Measurements from ENCODE around the gene SLC39A8. TPM values are rescaled to one million over a fixed set of nuclear protein-coding genes. Genes with fewer than 3 reads are reported as not detected.

The SLC39A8 gene
- polyA plus RNA-seq, 1 donor from 2014 or later: 0.53 TPM

DNA sequence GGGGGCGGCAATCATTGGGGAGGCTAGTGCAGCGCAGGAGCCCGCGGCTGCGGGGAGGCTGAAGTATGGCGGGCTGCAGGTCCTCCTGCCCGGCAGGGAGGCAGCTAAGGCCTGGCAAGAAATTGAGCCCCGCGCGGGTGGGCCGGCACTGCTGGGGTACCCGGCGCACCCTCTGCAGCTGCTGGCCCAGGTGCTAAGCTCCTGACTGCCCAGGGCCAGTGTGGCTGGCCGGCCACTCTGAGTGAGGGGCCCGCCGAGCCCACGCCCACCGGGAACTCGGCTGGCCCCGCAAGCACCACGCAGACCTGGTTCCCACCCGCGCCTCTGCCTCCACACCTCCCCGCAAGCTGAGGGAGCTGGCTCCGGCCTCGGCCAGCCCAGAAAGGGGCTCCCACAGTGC, 94.9 kb downstream of the SLC39A8 start:
- no peak for TF ChIP-seq TAF1 (IDR thresholded peaks at IDR 0.05; ENCODE audit: low read depth)
- TF ChIP-seq, protein P1, sequence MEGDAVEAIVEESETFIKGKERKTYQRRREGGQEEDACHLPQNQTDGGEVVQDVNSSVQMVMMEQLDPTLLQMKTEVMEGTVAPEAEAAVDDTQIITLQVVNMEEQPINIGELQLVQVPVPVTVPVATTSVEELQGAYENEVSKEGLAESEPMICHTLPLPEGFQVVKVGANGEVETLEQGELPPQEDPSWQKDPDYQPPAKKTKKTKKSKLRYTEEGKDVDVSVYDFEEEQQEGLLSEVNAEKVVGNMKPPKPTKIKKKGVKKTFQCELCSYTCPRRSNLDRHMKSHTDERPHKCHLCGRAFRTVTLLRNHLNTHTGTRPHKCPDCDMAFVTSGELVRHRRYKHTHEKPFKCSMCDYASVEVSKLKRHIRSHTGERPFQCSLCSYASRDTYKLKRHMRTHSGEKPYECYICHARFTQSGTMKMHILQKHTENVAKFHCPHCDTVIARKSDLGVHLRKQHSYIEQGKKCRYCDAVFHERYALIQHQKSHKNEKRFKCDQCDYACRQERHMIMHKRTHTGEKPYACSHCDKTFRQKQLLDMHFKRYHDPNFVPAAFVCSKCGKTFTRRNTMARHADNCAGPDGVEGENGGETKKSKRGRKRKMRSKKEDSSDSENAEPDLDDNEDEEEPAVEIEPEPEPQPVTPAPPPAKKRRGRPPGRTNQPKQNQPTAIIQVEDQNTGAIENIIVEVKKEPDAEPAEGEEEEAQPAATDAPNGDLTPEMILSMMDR (IDR thresholded peaks at IDR 0.05; ENCODE audit: poor library complexity, severe bottlenecking): no peak
- no peak for TF ChIP-seq POLR2AphosphoS5 (IDR thresholded peaks at IDR 0.05)
- TF ChIP-seq EZH2 (IDR thresholded peaks at IDR 0.05; ENCODE audit: borderline replicate concordance, insufficient read depth, low read length, poor library complexity, severe bottlenecking): no peak
- TF ChIP-seq MXI1 (conservative IDR thresholded peaks at IDR 0.05; ENCODE audit: poor library complexity, severe bottlenecking): no peak
- no peak for TF ChIP-seq EP300 (conservative IDR thresholded peaks at IDR 0.05; ENCODE audit: poor library complexity, severe bottlenecking)
- H3K27me3 ChIP-seq (ENCODE audit: insufficient read depth, low read depth, low read length): no peaks in the 10 kb centered on the region
- H3F3A ChIP-seq (ENCODE audit: insufficient read depth, low read length, poor library complexity, severe bottlenecking): no peaks in the 10 kb centered on the region
- H3K79me2 ChIP-seq (replicated peaks; ENCODE audit: insufficient read depth, low read length): no peaks in the 10 kb centered on the region
- H3K9me2 ChIP-seq (ENCODE audit: insufficient read depth, low read length): no peaks in the 10 kb centered on the region
- H3K27ac ChIP-seq (ENCODE audit: low read length): no peak overlapping the region
- H3K9me3 ChIP-seq (ENCODE audit: low read length): no peaks in the 10 kb centered on the region
- H3K4me2 ChIP-seq (ENCODE audit: low read length): no peak overlapping the region
- no peak overlapping the region for H3K4me3 ChIP-seq (ENCODE audit: low read length)
- no peak overlapping the region for H2AFZ ChIP-seq (ENCODE audit: low read depth, low read length)
- no peaks in the 10 kb centered on the region for H3K36me3 ChIP-seq (ENCODE audit: insufficient read depth, low read length)
- no peaks in the 10 kb centered on the region for H4K20me1 ChIP-seq (ENCODE audit: insufficient read depth)
- no peak overlapping the region for H3K9ac ChIP-seq (ENCODE audit: low read length)

DNA sequence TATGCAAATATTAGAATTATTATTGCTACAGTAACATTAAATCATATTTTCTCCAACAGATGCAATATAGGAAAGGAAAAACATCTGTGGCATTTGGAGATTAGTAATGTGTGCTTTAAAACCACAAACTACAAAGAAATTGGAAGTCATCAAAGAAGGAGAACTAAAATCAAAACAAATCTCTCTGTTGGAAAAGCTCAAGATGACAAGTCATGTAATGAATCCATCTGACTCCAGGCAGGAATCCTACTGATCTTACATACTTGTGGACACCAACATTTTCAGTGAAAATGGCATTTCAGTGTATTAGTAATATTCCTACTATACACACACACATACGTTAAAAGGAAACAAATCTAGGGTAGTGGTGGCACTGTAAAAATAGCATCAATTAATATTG, 98.2 kb downstream of the SLC39A8 start:
- Histone ChIP-seq H3K9me3 (ENCODE audit: low read length) (no peaks in the 10 kb centered on the region), H3K36me3 (ENCODE audit: insufficient read depth, low read length) (no peaks in the 10 kb centered on the region), H3K9ac (ENCODE audit: low read length) (no peak overlapping the region), H4K20me1 (ENCODE audit: insufficient read depth) (no peaks in the 10 kb centered on the region), H3K27me3 (ENCODE audit: insufficient read depth, low read depth, low read length) (no peaks in the 10 kb centered on the region), H2AFZ (ENCODE audit: low read depth, low read length) (no peak overlapping the region), H3K4me3 (ENCODE audit: low read length) (no peak overlapping the region), H3K79me2 (replicated peaks; ENCODE audit: insufficient read depth, low read length) (no peaks in the 10 kb centered on the region), H3K9me2 (ENCODE audit: insufficient read depth, low read length) (no peaks in the 10 kb centered on the region), H3F3A (ENCODE audit: insufficient read depth, low read length, poor library complexity, severe bottlenecking) (no peaks in the 10 kb centered on the region), H3K4me2 (ENCODE audit: low read length) (no peak overlapping the region), H3K27ac (ENCODE audit: low read length) (no peak overlapping the region)
- TF ChIP-seq MXI1 (conservative IDR thresholded peaks at IDR 0.05; ENCODE audit: poor library complexity, severe bottlenecking) (no peak), POLR2AphosphoS5 (IDR thresholded peaks at IDR 0.05) (no peak), SMC3 (conservative IDR thresholded peaks at IDR 0.05; ENCODE audit: poor library complexity) (no peak), EZH2 (IDR thresholded peaks at IDR 0.05; ENCODE audit: borderline replicate concordance, insufficient read depth, low read length, poor library complexity, severe bottlenecking) (no peak)
- TF ChIP-seq, protein P2, sequence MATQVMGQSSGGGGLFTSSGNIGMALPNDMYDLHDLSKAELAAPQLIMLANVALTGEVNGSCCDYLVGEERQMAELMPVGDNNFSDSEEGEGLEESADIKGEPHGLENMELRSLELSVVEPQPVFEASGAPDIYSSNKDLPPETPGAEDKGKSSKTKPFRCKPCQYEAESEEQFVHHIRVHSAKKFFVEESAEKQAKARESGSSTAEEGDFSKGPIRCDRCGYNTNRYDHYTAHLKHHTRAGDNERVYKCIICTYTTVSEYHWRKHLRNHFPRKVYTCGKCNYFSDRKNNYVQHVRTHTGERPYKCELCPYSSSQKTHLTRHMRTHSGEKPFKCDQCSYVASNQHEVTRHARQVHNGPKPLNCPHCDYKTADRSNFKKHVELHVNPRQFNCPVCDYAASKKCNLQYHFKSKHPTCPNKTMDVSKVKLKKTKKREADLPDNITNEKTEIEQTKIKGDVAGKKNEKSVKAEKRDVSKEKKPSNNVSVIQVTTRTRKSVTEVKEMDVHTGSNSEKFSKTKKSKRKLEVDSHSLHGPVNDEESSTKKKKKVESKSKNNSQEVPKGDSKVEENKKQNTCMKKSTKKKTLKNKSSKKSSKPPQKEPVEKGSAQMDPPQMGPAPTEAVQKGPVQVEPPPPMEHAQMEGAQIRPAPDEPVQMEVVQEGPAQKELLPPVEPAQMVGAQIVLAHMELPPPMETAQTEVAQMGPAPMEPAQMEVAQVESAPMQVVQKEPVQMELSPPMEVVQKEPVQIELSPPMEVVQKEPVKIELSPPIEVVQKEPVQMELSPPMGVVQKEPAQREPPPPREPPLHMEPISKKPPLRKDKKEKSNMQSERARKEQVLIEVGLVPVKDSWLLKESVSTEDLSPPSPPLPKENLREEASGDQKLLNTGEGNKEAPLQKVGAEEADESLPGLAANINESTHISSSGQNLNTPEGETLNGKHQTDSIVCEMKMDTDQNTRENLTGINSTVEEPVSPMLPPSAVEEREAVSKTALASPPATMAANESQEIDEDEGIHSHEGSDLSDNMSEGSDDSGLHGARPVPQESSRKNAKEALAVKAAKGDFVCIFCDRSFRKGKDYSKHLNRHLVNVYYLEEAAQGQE (IDR thresholded peaks at IDR 0.05; ENCODE audit: borderline replicate concordance): no peak
- TF ChIP-seq, protein P1 (IDR thresholded peaks at IDR 0.05; ENCODE audit: poor library complexity, severe bottlenecking): no peak

Measured in neural cell (in vitro differentiated cells).